OCI-LY1 (cell line): ENCODE measurements around the gene CEP95.

Experiments used
- EZH2 ChIP-seq: fragments of 200-600 bp; sonication (generic), shearing (Covaris generic); IDR thresholded peaks from 2 replicates; pipeline ENCODE4 v1.8.0; 2017; ENCODE audit warnings: borderline replicate concordance, mixed run types, mild to moderate bottlenecking, antibody characterized with exemption, low read length, moderate library complexity, mixed read lengths
- TF ChIP-seq, protein P1 (sequence below): fragments of 200-600 bp; sonication (generic), shearing (Covaris generic); IDR thresholded peaks from 2 replicates; pipeline ENCODE4 v1.5.1; 2017; ENCODE audit warnings: mild to moderate bottlenecking, antibody characterized with exemption, low read length, moderate library complexity, mixed read lengths

DNA sequence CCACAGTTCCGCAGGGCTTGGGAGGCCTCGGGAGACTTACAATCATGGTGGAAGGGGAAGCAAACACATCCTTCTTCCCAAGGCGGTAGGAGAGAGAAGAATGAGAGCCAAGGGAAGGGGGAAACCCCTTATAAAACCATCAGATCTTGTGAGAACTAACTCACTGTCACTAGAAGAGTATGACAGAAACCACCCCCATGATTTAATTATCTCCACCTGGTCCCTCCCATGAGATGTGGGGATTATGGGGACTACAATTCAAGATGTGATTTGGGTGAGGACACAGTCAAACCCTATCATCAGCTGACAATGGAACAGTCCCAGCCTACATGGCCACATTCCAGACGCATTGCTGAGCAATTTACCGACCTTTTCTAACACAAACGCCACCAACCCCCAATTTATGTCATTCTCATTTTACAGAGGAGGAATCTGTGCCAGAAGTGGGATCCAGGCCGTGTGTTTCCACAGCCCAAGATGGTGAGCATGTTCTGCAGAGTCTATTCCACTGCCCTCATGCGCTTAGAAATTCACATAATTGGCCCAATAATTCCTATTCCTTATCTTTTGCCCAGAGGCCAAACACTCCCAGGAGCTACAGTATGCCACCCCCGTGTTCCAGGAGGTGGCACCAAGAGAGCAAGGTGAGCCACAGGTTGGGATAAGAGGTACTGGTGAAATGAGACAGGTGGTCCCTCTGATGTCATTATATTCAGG, 40.6 kb upstream of the CEP95 start:
- TF ChIP-seq, protein P1, sequence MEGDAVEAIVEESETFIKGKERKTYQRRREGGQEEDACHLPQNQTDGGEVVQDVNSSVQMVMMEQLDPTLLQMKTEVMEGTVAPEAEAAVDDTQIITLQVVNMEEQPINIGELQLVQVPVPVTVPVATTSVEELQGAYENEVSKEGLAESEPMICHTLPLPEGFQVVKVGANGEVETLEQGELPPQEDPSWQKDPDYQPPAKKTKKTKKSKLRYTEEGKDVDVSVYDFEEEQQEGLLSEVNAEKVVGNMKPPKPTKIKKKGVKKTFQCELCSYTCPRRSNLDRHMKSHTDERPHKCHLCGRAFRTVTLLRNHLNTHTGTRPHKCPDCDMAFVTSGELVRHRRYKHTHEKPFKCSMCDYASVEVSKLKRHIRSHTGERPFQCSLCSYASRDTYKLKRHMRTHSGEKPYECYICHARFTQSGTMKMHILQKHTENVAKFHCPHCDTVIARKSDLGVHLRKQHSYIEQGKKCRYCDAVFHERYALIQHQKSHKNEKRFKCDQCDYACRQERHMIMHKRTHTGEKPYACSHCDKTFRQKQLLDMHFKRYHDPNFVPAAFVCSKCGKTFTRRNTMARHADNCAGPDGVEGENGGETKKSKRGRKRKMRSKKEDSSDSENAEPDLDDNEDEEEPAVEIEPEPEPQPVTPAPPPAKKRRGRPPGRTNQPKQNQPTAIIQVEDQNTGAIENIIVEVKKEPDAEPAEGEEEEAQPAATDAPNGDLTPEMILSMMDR: no peak
- no peak for TF ChIP-seq EZH2
